ENCODE data around the gene FCMR.

Gene FCMR

DNA sequence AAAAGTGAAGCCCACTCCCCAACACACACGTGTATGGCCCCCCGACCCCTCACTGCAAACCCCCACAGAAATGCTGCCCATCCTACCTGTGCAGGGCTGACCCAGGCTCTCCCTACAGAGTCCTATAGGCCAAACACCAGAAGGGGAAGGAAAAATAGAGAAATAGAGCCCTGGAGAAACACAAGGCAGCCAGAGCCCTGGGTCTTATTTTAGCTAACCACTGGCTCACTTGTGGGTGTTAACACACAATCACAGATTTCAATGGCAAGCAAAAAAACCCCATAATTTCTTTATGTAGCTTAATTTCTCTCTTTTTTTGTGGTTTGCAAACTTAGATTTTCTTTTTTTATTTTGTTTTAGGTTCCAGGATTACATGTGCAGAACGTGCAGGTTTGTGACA lies 25.5 kb upstream of the FCMR start:
- in situ Hi-C loops (cut with HindIII; ENCODE audit: low pct_ligation_motif_present, low sequenced_read_pairs) = no loop called here
- H3K4me3 ChIP-seq (ENCODE audit: low read depth, low read length) = no peak overlapping the region
- no peak overlapping the region for H3K27ac ChIP-seq
- DNase-seq = no peak
- TF ChIP-seq, protein P1, sequence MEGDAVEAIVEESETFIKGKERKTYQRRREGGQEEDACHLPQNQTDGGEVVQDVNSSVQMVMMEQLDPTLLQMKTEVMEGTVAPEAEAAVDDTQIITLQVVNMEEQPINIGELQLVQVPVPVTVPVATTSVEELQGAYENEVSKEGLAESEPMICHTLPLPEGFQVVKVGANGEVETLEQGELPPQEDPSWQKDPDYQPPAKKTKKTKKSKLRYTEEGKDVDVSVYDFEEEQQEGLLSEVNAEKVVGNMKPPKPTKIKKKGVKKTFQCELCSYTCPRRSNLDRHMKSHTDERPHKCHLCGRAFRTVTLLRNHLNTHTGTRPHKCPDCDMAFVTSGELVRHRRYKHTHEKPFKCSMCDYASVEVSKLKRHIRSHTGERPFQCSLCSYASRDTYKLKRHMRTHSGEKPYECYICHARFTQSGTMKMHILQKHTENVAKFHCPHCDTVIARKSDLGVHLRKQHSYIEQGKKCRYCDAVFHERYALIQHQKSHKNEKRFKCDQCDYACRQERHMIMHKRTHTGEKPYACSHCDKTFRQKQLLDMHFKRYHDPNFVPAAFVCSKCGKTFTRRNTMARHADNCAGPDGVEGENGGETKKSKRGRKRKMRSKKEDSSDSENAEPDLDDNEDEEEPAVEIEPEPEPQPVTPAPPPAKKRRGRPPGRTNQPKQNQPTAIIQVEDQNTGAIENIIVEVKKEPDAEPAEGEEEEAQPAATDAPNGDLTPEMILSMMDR (IDR thresholded peaks at IDR 0.05; ENCODE audit: low read depth, low read length, missing control alignments) = no peak
- H3K27me3 ChIP-seq (replicated peaks) = peaks cover 15% of the 10 kb centered on the region
- H3K36me3 ChIP-seq (replicated peaks) = no peaks in the 10 kb centered on the region

- H3K27ac ChIP-seq = no peak within 1 kb of the TSS
- TF ChIP-seq, protein P1 (IDR thresholded peaks at IDR 0.05; ENCODE audit: low read depth, low read length, missing control alignments) = no peak
- DNase-seq = no peak
- H3K36me3 ChIP-seq (replicated peaks) = no peaks in the 10 kb centered on the region
- H3K4me3 ChIP-seq (ENCODE audit: low read depth, low read length) = no peak within 1 kb of the TSS
- in situ Hi-C loops (cut with HindIII; ENCODE audit: low pct_ligation_motif_present, low sequenced_read_pairs) = no loop called here
- H3K27me3 ChIP-seq (replicated peaks) = peaks cover 15% of the 10 kb centered on the region
Measured at GRCh38 chr1:206946261-206946660, 24.5 kb upstream of the FCMR start, which contains the start of gene PIGR. TSS of gene PIGR (minus strand) at chr1:206946466. CDS start at chr1:206940531, 5,935 bp downstream.

- DNase-seq = no peak
- Histone ChIP-seq H3K36me3 (replicated peaks) (no peaks in the 10 kb centered on the region), H3K4me3 (ENCODE audit: low read depth, low read length) (no peak overlapping the region), H3K27ac (no peak overlapping the region), H3K27me3 (replicated peaks) (peaks cover 18% of the 10 kb centered on the region)
- TF ChIP-seq, protein P1 (IDR thresholded peaks at IDR 0.05; ENCODE audit: low read depth, low read length, missing control alignments) = no peak
- in situ Hi-C loops (cut with HindIII; ENCODE audit: low pct_ligation_motif_present, low sequenced_read_pairs) = no loop called here
Measured at GRCh38 chr1:206945779-206946178, 24.0 kb upstream of the FCMR start.

DNA sequence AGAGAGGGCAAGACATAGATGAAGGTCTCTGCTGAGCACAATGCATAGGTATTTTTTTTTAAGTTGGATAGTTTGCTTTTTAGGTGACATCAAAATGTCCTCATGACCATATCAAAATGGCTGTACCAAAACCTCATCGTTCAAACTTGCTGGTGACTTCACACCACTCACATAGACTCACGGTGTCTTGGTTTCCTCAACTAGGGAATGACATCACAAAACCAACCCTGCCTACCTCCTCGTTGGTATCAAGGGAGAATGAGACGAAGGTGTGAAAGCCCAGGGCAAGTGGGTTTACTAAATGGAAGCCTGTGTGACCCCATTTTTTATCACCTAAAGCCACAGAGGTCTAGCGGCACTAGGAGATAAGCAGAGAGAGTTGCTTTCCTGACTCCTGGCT lies 23.0 kb upstream of the FCMR start:
- no peaks in the 10 kb centered on the region for H3K36me3 ChIP-seq (replicated peaks)
- TF ChIP-seq, protein P1 (IDR thresholded peaks at IDR 0.05; ENCODE audit: low read depth, low read length, missing control alignments) = no peak
- H3K27me3 ChIP-seq (replicated peaks) = peaks cover 18% of the 10 kb centered on the region
- H3K27ac ChIP-seq = no peak overlapping the region
- DNase-seq = no peak
- H3K4me3 ChIP-seq (ENCODE audit: low read depth, low read length) = no peak overlapping the region
- in situ Hi-C loops (cut with HindIII; ENCODE audit: low pct_ligation_motif_present, low sequenced_read_pairs) = no loop called here

DNA sequence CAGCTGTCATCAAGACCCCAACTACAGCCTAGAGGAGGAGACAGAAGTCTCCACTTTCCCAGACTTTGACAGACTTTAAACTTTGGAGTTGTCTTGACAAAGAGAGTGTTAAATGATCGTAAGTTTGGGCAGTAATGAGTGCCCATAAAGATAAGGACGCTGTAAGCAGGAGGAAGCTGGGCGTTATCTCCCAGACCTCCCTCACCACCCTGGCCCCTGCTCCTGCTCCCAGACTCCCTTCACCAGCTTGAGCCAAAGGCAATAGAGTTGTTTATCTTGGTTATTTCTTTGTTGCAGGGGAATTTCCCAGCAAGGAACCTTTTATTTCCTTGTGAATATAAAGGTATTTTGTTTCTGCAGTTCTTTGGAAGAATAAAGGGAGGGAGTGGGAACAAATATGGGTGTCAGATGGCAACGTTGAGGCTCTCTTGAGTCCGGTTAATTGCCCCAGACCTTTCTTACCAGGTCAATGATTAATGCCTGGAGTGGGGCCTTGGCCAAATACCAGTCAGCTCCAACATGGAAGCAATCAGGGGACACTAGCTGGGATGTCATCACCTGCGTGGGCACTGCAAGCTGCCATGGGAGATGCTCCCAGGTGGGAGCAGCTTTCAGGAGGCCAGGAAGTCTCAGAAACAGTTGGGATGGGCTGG lies 20.2 kb upstream of the FCMR start:
- Histone ChIP-seq H3K36me3 (replicated peaks) (no peaks in the 10 kb centered on the region), H3K4me3 (ENCODE audit: low read depth, low read length) (no peak overlapping the region), H3K27ac (no peak overlapping the region), H3K27me3 (replicated peaks) (peaks cover 15% of the 10 kb centered on the region)
- in situ Hi-C loops (cut with HindIII; ENCODE audit: low pct_ligation_motif_present, low sequenced_read_pairs) = no loop called here
- TF ChIP-seq, protein P1 (IDR thresholded peaks at IDR 0.05; ENCODE audit: low read depth, low read length, missing control alignments) = no peak
- DNase-seq = no peak

- peaks cover 15% of the 10 kb centered on the region for H3K27me3 ChIP-seq (replicated peaks)
Measured at GRCh38 chr1:206940588-206940936, 18.8 kb upstream of the FCMR start.

More at GRCh38 chr1:206940588-206940936, 18.8 kb upstream of the FCMR start:
- H3K4me3 ChIP-seq (ENCODE audit: low read depth, low read length) = no peak overlapping the region
- no peaks in the 10 kb centered on the region for H3K36me3 ChIP-seq (replicated peaks)
- H3K27ac ChIP-seq = no peak overlapping the region
- no peak for DNase-seq
- TF ChIP-seq, protein P1 (IDR thresholded peaks at IDR 0.05; ENCODE audit: low read depth, low read length, missing control alignments) = no peak
- in situ Hi-C loops (cut with HindIII; ENCODE audit: low pct_ligation_motif_present, low sequenced_read_pairs) = no loop called here

All from brain microvascular endothelial cell (primary cell).